GM23248 (cell line): ENCODE data around the gene GLP1R.

ENCODE experiments used
- EZH2 ChIP-seq: fragments of 200-600 bp; sonication (generic); IDR thresholded peaks from 2 replicates; pipeline ENCODE4 v1.6.1; 2018; ENCODE audit warnings: antibody characterized with exemption, mild to moderate bottlenecking; ENCODE audit not compliant: insufficient read depth, poor library complexity, severe bottlenecking
- EZH2phosphoT487 ChIP-seq: fragments of 200-600 bp; sonication (generic); IDR thresholded peaks from 2 replicates; pipeline ENCODE4 v1.6.1; 2018; ENCODE audit warnings: antibody characterized with exemption, moderate library complexity, mild to moderate bottlenecking, low read depth; ENCODE audit not compliant: insufficient read depth

DNA sequence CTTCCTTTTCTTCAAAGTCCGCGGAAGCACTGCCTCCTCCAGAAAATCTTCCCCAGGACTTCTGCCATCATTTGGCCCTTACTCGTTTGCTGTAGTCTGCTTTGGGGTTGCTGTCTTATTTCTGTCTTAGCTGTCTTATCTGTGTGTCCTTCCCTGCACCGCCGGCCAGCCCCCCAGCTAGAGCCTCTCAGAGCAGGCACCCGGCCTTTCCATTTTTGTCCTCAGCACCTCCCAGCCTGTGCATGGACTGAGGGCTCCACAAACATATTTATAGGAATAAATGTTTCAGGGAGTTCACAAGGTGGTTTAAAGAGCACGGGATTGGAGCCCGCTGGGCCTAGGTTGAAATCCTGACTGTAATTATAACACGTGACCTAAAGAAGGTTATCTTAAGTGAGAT lies 8.1 kb downstream of the GLP1R start:
- TF ChIP-seq EZH2 (no peak), EZH2phosphoT487 (no peak)
